ENCODE results near the gene KIF22.

GRCh38 chr16:29753516-29753915, 37.0 kb upstream of the KIF22 start:
- no peak for TF ChIP-seq POLR2A (IDR thresholded peaks at IDR 0.05)
- TF ChIP-seq, protein P1, sequence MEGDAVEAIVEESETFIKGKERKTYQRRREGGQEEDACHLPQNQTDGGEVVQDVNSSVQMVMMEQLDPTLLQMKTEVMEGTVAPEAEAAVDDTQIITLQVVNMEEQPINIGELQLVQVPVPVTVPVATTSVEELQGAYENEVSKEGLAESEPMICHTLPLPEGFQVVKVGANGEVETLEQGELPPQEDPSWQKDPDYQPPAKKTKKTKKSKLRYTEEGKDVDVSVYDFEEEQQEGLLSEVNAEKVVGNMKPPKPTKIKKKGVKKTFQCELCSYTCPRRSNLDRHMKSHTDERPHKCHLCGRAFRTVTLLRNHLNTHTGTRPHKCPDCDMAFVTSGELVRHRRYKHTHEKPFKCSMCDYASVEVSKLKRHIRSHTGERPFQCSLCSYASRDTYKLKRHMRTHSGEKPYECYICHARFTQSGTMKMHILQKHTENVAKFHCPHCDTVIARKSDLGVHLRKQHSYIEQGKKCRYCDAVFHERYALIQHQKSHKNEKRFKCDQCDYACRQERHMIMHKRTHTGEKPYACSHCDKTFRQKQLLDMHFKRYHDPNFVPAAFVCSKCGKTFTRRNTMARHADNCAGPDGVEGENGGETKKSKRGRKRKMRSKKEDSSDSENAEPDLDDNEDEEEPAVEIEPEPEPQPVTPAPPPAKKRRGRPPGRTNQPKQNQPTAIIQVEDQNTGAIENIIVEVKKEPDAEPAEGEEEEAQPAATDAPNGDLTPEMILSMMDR (IDR thresholded peaks at IDR 0.05): no peak

All from uterus (tissue), 2 donors.